Ascending aorta (tissue), 2 donors: ENCODE data around the gene LARGE1. TPM values are rescaled to one million over a fixed set of nuclear protein-coding genes. Genes with fewer than 3 reads are reported as not detected.

Experiments used
- DNase-seq, 2 donors: peaks; one replicate each; pipeline ENCODE4 v3.0.0-alpha.2; 2019; ENCODE audit warnings: low spot score in 2 of 2
- H3K27ac ChIP-seq, 2 donors: fragments of 200-600 bp; sonication (generic); one replicate each; pipeline ENCODE4 v1.5.1; 2016 to 2017; ENCODE audit warnings: mild to moderate bottlenecking in 1 of 2
- H3K27me3 ChIP-seq: fragments of 200-600 bp; sonication (generic); one replicate; pipeline ENCODE4 v1.5.1; 2017
- H3K36me3 ChIP-seq, 2 donors: fragments of 200-600 bp; sonication (generic); one replicate each; pipeline ENCODE4 v1.5.1; 2016
- H3K4me1 ChIP-seq, 2 donors: fragments of 200-600 bp; sonication (generic); one replicate each; pipeline ENCODE4 v1.5.1; 2016 to 2017; ENCODE audit warnings: mild to moderate bottlenecking in 1 of 2
- H3K4me3 ChIP-seq, 2 donors: fragments of 200-600 bp; sonication (generic); one replicate each; pipeline ENCODE4 v1.5.1; 2016 to 2017; ENCODE audit warnings: mild to moderate bottlenecking in 1 of 2
- H3K9me3 ChIP-seq, 2 donors: fragments of 200-600 bp; sonication (generic); one replicate each; pipeline ENCODE4 v1.5.1; 2016
- intact Hi-C: fragments of 100-400 bp; cut with DNase I; formaldehyde crosslinking; loops from one replicate; pipeline ENCODE4 v1.15.1; 2023
- total RNA-seq: library from RNA; depleted of rRNA; stranded (reverse); fragments of >200 nt; gene quantifications from one replicate; pipeline ENCODE4 v1.1.0, GENCODE V29; 2016
- TF ChIP-seq, protein P1 (sequence below), 3 experiments: fragments of 200-600 bp in 2 of 3; fragments of 450-650 bp in 1 of 3; sonication (generic) in 2 of 3; IDR thresholded peaks; one replicate each; pipeline ENCODE4 v1.5.1; 2016 to 2019; ENCODE audit warnings: antibody characterized with exemption in 3 of 3, mild to moderate bottlenecking in 1 of 3, moderate library complexity in 1 of 3

Gene LARGE1
- total RNA-seq, 1 donor from 2014 or later, result 40.6 TPM

DNA sequence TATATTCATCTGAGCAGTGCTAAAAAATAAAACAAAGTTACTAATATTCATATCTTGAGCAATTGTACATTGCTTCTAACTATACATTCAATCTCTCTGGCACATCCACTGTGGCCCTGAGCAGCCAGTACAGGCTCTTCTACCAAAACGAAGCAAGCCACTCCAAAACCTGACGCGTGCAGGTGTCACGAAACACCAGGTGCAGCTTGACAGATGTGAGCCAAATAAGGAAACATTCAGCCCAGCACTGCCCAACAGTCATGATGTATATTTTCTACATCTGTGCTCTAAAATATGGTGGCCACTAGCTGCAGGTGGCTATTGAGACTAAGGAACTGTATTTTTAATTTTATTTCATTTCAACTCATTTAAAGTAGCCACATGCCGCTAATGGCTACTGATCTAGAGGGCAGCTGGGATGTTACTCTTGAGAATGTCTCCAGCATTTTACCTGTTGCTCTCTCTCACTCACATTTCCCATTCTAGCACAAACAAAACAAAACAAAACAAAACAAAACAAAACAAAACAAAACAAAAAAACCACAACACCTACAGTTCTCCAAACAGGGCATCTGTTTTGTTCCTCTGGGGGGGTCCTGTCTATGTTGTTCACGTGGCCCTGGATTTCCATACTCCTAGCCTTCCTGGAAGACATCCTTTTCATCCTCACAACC lies 77.7 kb downstream of the LARGE1 start:
- DNase-seq, result no peak
- Histone ChIP-seq H3K4me3 (no peak overlapping the region), H3K27ac (no peak overlapping the region), H3K9me3 (no peaks in the 10 kb centered on the region), H3K36me3 (no peaks in the 10 kb centered on the region), H3K27me3 (no peaks in the 10 kb centered on the region), H3K4me1 (peaks cover 3 to 18% of the 10 kb centered on the region in 2 donors)
- TF ChIP-seq, protein P1, sequence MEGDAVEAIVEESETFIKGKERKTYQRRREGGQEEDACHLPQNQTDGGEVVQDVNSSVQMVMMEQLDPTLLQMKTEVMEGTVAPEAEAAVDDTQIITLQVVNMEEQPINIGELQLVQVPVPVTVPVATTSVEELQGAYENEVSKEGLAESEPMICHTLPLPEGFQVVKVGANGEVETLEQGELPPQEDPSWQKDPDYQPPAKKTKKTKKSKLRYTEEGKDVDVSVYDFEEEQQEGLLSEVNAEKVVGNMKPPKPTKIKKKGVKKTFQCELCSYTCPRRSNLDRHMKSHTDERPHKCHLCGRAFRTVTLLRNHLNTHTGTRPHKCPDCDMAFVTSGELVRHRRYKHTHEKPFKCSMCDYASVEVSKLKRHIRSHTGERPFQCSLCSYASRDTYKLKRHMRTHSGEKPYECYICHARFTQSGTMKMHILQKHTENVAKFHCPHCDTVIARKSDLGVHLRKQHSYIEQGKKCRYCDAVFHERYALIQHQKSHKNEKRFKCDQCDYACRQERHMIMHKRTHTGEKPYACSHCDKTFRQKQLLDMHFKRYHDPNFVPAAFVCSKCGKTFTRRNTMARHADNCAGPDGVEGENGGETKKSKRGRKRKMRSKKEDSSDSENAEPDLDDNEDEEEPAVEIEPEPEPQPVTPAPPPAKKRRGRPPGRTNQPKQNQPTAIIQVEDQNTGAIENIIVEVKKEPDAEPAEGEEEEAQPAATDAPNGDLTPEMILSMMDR (IDR thresholded peaks at IDR 0.05), result no peak
- intact Hi-C loops, result loop anchor here (10.0 kb wide), 1 partner anchor 118 kb away; no protein-coding TSS in a partner anchor

DNA sequence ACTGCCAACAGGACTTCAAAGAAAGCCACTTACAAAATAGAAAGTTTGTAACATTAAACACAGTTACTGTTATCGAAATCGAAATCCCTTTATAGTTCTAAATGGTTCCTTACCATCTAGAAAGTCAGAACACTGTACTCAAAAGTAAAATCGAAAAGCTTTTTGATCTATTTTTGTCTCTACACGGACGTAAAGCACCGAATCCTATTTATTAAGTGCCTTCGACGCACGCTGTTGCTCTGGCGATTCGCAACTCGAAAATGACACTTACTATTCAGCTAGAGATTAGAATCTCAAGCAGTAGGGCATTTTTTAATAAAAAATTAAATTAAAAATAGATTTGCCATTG lies 78.3 kb downstream of the LARGE1 start:
- H3K9me3 ChIP-seq, result no peaks in the 10 kb centered on the region
- peak overlapping the region in 1 of 2 donors; percentile 28 for H3K4me3 ChIP-seq
- no peaks in the 10 kb centered on the region for H3K36me3 ChIP-seq
- intact Hi-C loops, result loop anchor here (10.0 kb wide), 1 partner anchor 117 kb away; no protein-coding TSS in a partner anchor
- H3K27ac ChIP-seq, result peak overlapping the region; percentile 49 to 66
- no peak for DNase-seq
- peaks cover 3 to 18% of the 10 kb centered on the region in 2 donors for H3K4me1 ChIP-seq
- TF ChIP-seq, protein P1 (IDR thresholded peaks at IDR 0.05), result no peak
- H3K27me3 ChIP-seq, result no peaks in the 10 kb centered on the region

DNA sequence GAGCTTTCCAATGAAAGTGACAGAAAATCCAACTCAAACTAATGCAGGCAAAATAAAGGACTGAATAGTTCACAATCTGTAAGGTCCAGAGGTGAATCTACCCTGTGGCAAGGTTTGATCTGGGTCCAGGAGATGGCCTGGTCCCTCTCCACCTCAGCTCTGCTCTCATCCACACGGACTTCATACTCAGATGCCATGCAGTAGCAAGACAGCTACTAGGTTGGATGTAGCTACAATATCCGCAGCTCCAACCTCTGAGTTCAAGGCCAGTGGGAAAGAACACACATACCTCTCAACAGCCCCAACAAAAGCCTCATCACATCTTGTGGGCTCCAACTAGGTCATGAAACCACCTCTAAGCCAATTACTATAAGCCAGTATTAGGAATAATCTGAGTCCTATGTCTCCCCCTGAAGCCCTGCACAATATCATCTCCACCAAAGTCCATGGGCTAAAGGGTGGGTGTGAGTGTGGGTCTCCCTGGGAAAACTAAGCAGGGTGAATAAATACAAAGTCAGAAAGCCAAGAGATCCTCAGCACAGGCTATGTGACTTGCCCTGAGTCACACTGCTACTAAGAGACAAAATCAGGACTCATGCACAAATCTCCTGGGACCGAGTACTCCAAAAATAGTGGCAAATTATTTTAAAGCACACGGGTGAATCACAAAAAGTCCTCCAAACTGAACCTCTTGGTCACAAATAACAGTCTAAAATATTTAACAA lies 78.8 kb downstream of the LARGE1 start:
- Histone ChIP-seq H3K9me3 (no peaks in the 10 kb centered on the region), H3K36me3 (no peaks in the 10 kb centered on the region), H3K4me3 (peak overlapping the region in 1 of 2 donors; percentile 28), H3K27me3 (no peaks in the 10 kb centered on the region), H3K4me1 (peaks cover 3 to 18% of the 10 kb centered on the region in 2 donors), H3K27ac (peak overlapping the region; percentile 49 to 66)
- no peak for DNase-seq
- TF ChIP-seq, protein P1 (IDR thresholded peaks at IDR 0.05), result no peak
- intact Hi-C loops, result loop anchor here (1.0 to 10.0 kb wide), 3 partner anchors 31 to 117 kb away; no protein-coding TSS in a partner anchor

DNA sequence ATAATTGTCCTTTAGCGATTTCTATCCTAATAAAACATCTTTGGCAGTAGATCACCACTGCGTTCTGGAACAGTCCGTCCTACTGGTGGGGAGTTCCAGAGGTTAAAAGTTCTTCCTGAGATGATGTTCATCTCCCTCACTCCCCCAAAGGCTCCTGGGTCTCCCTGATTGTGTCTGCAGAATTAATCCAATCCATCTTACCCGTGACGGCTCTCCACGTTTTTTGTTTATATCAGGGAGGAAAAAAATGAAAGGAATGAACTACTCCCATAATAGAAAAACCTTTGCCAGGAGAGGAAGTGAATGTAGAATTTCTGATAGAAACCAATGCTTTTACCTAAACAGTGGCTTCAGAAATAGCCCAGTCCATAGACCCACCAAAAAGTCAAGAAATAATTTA lies 81.6 kb downstream of the LARGE1 start:
- H3K27ac ChIP-seq, result no peak overlapping the region
- intact Hi-C loops, result no loop called here
- TF ChIP-seq, protein P1 (IDR thresholded peaks at IDR 0.05), result no peak

DNA sequence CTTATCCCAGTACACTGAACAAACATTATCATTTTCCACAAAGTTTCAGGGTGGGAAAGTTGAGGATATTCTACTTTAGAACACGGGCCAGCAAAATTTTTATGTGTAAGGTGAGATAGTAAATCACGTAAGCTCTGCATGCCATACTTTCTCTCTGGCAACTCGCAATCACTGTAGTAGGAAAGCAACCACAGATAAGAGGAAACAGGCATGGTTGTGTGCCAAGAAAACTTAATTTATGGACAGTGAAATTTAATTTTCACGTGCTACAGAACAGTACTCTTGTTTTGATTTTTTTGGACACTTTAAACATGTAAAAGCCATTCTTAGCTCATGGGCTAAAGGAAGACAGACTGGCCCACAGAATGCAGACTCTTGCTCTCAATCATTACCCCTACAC lies 82.5 kb downstream of the LARGE1 start:
- Histone ChIP-seq H3K4me1 (peaks cover 3 to 16% of the 10 kb centered on the region in 2 donors), H3K9me3 (no peaks in the 10 kb centered on the region), H3K4me3 (no peak overlapping the region), H3K36me3 (no peaks in the 10 kb centered on the region), H3K27me3 (no peaks in the 10 kb centered on the region), H3K27ac (no peak overlapping the region)
- intact Hi-C loops, result no loop called here
- DNase-seq, result no peak
- TF ChIP-seq, protein P1 (IDR thresholded peaks at IDR 0.05), result no peak

More for the DNA sequence above, 81.6 kb downstream of the LARGE1 start:
- Histone ChIP-seq H3K4me1 (peaks cover 3 to 16% of the 10 kb centered on the region in 2 donors), H3K27me3 (no peaks in the 10 kb centered on the region), H3K36me3 (no peaks in the 10 kb centered on the region), H3K4me3 (no peak overlapping the region), H3K9me3 (no peaks in the 10 kb centered on the region)
- no peak for DNase-seq
